Measurements from ENCODE around the gene FAM193A. TPM values are rescaled to one million over a fixed set of nuclear protein-coding genes. Genes with fewer than 3 reads are reported as not detected.
A peak's percentile ranks its signal among the peaks of the same experiment; 100 is the strongest.

The FAM193A gene
- total RNA-seq, 2 experiments from 2014 or later, result 28.4 to 30.0 TPM

GRCh38 chr4:2515830-2516550, 20.5 kb upstream of the FAM193A start:
- TF ChIP-seq, protein P1, sequence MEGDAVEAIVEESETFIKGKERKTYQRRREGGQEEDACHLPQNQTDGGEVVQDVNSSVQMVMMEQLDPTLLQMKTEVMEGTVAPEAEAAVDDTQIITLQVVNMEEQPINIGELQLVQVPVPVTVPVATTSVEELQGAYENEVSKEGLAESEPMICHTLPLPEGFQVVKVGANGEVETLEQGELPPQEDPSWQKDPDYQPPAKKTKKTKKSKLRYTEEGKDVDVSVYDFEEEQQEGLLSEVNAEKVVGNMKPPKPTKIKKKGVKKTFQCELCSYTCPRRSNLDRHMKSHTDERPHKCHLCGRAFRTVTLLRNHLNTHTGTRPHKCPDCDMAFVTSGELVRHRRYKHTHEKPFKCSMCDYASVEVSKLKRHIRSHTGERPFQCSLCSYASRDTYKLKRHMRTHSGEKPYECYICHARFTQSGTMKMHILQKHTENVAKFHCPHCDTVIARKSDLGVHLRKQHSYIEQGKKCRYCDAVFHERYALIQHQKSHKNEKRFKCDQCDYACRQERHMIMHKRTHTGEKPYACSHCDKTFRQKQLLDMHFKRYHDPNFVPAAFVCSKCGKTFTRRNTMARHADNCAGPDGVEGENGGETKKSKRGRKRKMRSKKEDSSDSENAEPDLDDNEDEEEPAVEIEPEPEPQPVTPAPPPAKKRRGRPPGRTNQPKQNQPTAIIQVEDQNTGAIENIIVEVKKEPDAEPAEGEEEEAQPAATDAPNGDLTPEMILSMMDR (IDR thresholded peaks at IDR 0.05), result no peak
- peaks cover 51% of the 10 kb centered on the region for H3K36me3 Mint-ChIP-seq (ENCODE audit: low read depth)
- ATAC-seq (ENCODE audit: poor library complexity), result no peak
- no peaks in the 10 kb centered on the region for H3K9me3 ChIP-seq (ENCODE audit: control insufficient read depth in 1 of 2, insufficient read depth in 1 of 2, low read length in 2 of 2)
- POLR2A ChIA-PET, result no interaction called here
- H3K4me3 ChIP-seq (ENCODE audit: low read length), result no peak overlapping the region
- no peak for DNase-seq
- H3K36me3 ChIP-seq (ENCODE audit: insufficient read depth, low read length), result peaks cover 44% of the 10 kb centered on the region
- H3K4me1 Mint-ChIP-seq (ENCODE audit: low read depth), result peaks cover 3% of the 10 kb centered on the region
- H3K27me3 ChIP-seq (ENCODE audit: control insufficient read depth in 1 of 2, insufficient read depth in 2 of 2, low read length in 2 of 2), result no peaks in the 10 kb centered on the region
- peak overlapping the region in 1 of 2 donors; percentile 38 for H3K27ac ChIP-seq (ENCODE audit: low read depth in 1 of 2, low read length in 2 of 2)
- peaks cover 5% of the 10 kb centered on the region for H3K4me1 ChIP-seq (ENCODE audit: insufficient read depth, low read length)
- CTCF ChIA-PET, result no interaction called here
- intact Hi-C loops (cut with DNase I, micrococcal nuclease), result no loop called here
- no peaks in the 10 kb centered on the region for H3K27me3 Mint-ChIP-seq
- H3K27ac Mint-ChIP-seq, result peak overlapping the region; percentile 61
- H3K9me3 Mint-ChIP-seq, result no peaks in the 10 kb centered on the region
- no peak overlapping the region for H3K4me3 Mint-ChIP-seq

DNA sequence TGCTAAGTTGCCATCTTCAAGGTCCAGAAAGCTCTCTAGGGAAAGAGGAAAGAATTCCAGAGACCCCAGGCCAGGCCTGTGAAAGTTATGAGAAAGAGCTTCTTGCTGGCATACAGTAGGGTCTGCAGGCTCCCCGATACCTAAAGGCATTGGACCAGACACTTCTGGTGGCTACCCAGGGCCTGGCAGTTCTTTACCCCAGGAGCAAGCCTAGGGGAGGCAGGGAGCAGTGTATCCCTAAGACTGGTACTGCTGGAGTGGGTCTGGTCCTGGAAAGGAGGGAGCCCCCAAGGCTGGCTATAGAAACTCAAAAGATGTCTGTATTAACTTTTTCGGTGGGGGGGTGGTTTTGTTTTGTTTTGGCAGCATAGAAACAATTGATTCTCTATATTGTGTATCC, 19.8 kb upstream of the FAM193A start:
- no peaks in the 10 kb centered on the region for H3K9me3 Mint-ChIP-seq
- H3K4me1 Mint-ChIP-seq (ENCODE audit: low read depth), result peaks cover 3% of the 10 kb centered on the region
- Histone ChIP-seq H3K4me3 (ENCODE audit: low read length) (no peak overlapping the region), H3K27me3 (ENCODE audit: control insufficient read depth in 1 of 2, insufficient read depth in 2 of 2, low read length in 2 of 2) (no peaks in the 10 kb centered on the region), H3K36me3 (ENCODE audit: insufficient read depth, low read length) (peaks cover 42% of the 10 kb centered on the region), H3K4me1 (ENCODE audit: insufficient read depth, low read length) (peaks cover 4% of the 10 kb centered on the region), H3K9me3 (ENCODE audit: control insufficient read depth in 1 of 2, insufficient read depth in 1 of 2, low read length in 2 of 2) (no peaks in the 10 kb centered on the region), H3K27ac (ENCODE audit: low read depth in 1 of 2, low read length in 2 of 2) (peak overlapping the region in 1 of 2 donors; percentile 38)
- ChIA-PET POLR2A (no interaction called here), CTCF (no interaction called here)
- DNase-seq, result no peak
- TF ChIP-seq, protein P1 (IDR thresholded peaks at IDR 0.05), result no peak
- peaks cover 51% of the 10 kb centered on the region for H3K36me3 Mint-ChIP-seq (ENCODE audit: low read depth)
- no peak overlapping the region for H3K4me3 Mint-ChIP-seq
- no peaks in the 10 kb centered on the region for H3K27me3 Mint-ChIP-seq
- no peak for ATAC-seq (ENCODE audit: poor library complexity)
- peak overlapping the region; percentile 61 for H3K27ac Mint-ChIP-seq
- intact Hi-C loops (cut with DNase I, micrococcal nuclease), result no loop called here

GRCh38 chr4:2526559-2526958, 9.9 kb upstream of the FAM193A start:
- no peaks in the 10 kb centered on the region for H3K36me3 ChIP-seq (ENCODE audit: insufficient read depth, low read length)
- ATAC-seq (ENCODE audit: poor library complexity) (no peak), DNase-seq (no peak)
- no peaks in the 10 kb centered on the region for H3K27me3 ChIP-seq (ENCODE audit: control insufficient read depth in 1 of 2, insufficient read depth in 2 of 2, low read length in 2 of 2)
- H3K4me3 ChIP-seq (ENCODE audit: low read length), result no peak overlapping the region
- Mint-ChIP-seq H3K36me3 (ENCODE audit: low read depth) (no peaks in the 10 kb centered on the region), H3K4me1 (ENCODE audit: low read depth) (no peaks in the 10 kb centered on the region), H3K4me3 (no peak overlapping the region), H3K27me3 (no peaks in the 10 kb centered on the region), H3K9me3 (no peaks in the 10 kb centered on the region), H3K27ac (no peak overlapping the region)
- H3K9me3 ChIP-seq (ENCODE audit: control insufficient read depth in 1 of 2, insufficient read depth in 1 of 2, low read length in 2 of 2), result no peaks in the 10 kb centered on the region
- H3K4me1 ChIP-seq (ENCODE audit: insufficient read depth, low read length), result no peaks in the 10 kb centered on the region
- no peak overlapping the region for H3K27ac ChIP-seq (ENCODE audit: low read depth in 1 of 2, low read length in 2 of 2)
- POLR2A ChIA-PET, result no interaction called here
- intact Hi-C loops (cut with DNase I, micrococcal nuclease), result no loop called here
- CTCF ChIA-PET, result no interaction called here
- TF ChIP-seq, protein P1 (IDR thresholded peaks at IDR 0.05), result no peak

Measured in CD4-positive, alpha-beta T cell (primary cell).